ENCODE measurements around the gene GALNT2.

- TF ChIP-seq ELK1 (CRISPR knock-in tag; IDR thresholded peaks at IDR 0.05) (no peak), NONO (IDR thresholded peaks at IDR 0.05; ENCODE audit: low read depth in 2 of 2, low read length in 1 of 2) (no peak)
These were observed 183.6 kb downstream of the GALNT2 start for GRCh38 chr1:230250666-230251065.

Data from K562 (cell line).